Measurements from ENCODE around the gene SLC34A1. TPM values are rescaled to one million over a fixed set of nuclear protein-coding genes. Genes with fewer than 3 reads are reported as not detected.

The SLC34A1 gene
- total RNA-seq, 4 donors from 2014 or later = not detected

- no peak for TF ChIP-seq CTCF (IDR thresholded peaks at IDR 0.05)
- Histone ChIP-seq H3K27me3 (no peaks in the 10 kb centered on the region), H3K4me3 (peak overlapping the region; percentile 66 to 81), H3K27ac (peak overlapping the region; percentile 90 to 92), H3K36me3 (no peaks in the 10 kb centered on the region), H3K4me1 (peaks cover 6 to 9% of the 10 kb centered on the region in 2 donors), H3K9me3 (no peaks in the 10 kb centered on the region)
- intact Hi-C loops (cut with DNase I; ENCODE audit: low total_unique reads) = no loop called here
- no peak for DNase-seq
Measured at GRCh38 chr5:177350776-177351391, 33.4 kb upstream of the SLC34A1 start.

- H3K4me1 ChIP-seq = peaks cover 6 to 9% of the 10 kb centered on the region in 2 donors
Measured at GRCh38 chr5:177351392-177352329, 32.6 kb upstream of the SLC34A1 start, which contains the start of gene LMAN2. Gene LMAN2, minus strand, starts transcription at chr5:177351668. Its CDS starts 21 bp downstream, at chr5:177351647.

GRCh38 chr5:177353093-177353492 lies 31.1 kb upstream of the SLC34A1 start:
- Histone ChIP-seq H3K4me1 (peaks cover 6 to 9% of the 10 kb centered on the region in 2 donors), H3K36me3 (no peaks in the 10 kb centered on the region), H3K9me3 (no peaks in the 10 kb centered on the region), H3K27me3 (no peaks in the 10 kb centered on the region), H3K27ac (no peak overlapping the region), H3K4me3 (no peak overlapping the region)
- TF ChIP-seq POLR2A (IDR thresholded peaks at IDR 0.05) = no peak
- TF ChIP-seq CTCF (IDR thresholded peaks at IDR 0.05) = no peak
- intact Hi-C loops (cut with DNase I; ENCODE audit: low total_unique reads) = no loop called here
- DNase-seq = no peak

More at GRCh38 chr5:177351392-177352329, 32.6 kb upstream of the SLC34A1 start, which contains the start of gene LMAN2:
- TF ChIP-seq POLR2A (IDR thresholded peaks at IDR 0.05) (peak in 1 of 2 donors; percentile 46), CTCF (IDR thresholded peaks at IDR 0.05) (no peak)
- Histone ChIP-seq H3K9me3 (no peaks in the 10 kb centered on the region), H3K36me3 (no peaks in the 10 kb centered on the region), H3K4me3 (peak within 1 kb of the TSS; percentile 66 to 81), H3K27ac (peak within 1 kb of the TSS; percentile 90 to 92), H3K27me3 (no peaks in the 10 kb centered on the region)
- DNase-seq = peak; percentile 92 to 95
- intact Hi-C loops (cut with DNase I; ENCODE audit: low total_unique reads) = no loop called here

GRCh38 chr5:177354256-177354655 lies 30.0 kb upstream of the SLC34A1 start:
- intact Hi-C loops (cut with DNase I; ENCODE audit: low total_unique reads) = no loop called here
- TF ChIP-seq CTCF (IDR thresholded peaks at IDR 0.05) (no peak), POLR2A (IDR thresholded peaks at IDR 0.05) (no peak)
- Histone ChIP-seq H3K4me3 (no peak overlapping the region), H3K27me3 (no peaks in the 10 kb centered on the region), H3K36me3 (no peaks in the 10 kb centered on the region), H3K4me1 (peaks cover 6 to 9% of the 10 kb centered on the region in 2 donors), H3K27ac (no peak overlapping the region), H3K9me3 (no peaks in the 10 kb centered on the region)
- no peak for DNase-seq

- no peak overlapping the region for H3K27ac ChIP-seq
- H3K4me1 ChIP-seq = peaks cover 6 to 9% of the 10 kb centered on the region in 2 donors
- no peak overlapping the region for H3K4me3 ChIP-seq
- H3K27me3 ChIP-seq = no peaks in the 10 kb centered on the region
- intact Hi-C loops (cut with DNase I; ENCODE audit: low total_unique reads) = no loop called here
- no peaks in the 10 kb centered on the region for H3K9me3 ChIP-seq
- H3K36me3 ChIP-seq = no peaks in the 10 kb centered on the region
- no peak for TF ChIP-seq CTCF (IDR thresholded peaks at IDR 0.05)
- DNase-seq = no peak
Measured at GRCh38 chr5:177354711-177355110, 29.5 kb upstream of the SLC34A1 start.

Data from uterus (tissue), 4 donors.